Measurements from ENCODE around the gene TATDN3.
A peak's percentile ranks its signal among the peaks of the same experiment; 100 is the strongest.
"Not testable (repeated sequence)": the region's sequence is repeated elsewhere in the genome, so short reads cannot be mapped to it uniquely, and the experiment has no call there.

TATDN3 gene

GRCh38 chr1:212774584-212774983 is 17.1 kb upstream of the TATDN3 start:
- H3K4me1 ChIP-seq (ENCODE audit: low read length), result peaks cover 10% of the 10 kb centered on the region
- H3K36me3 ChIP-seq (replicated peaks; ENCODE audit: low read depth, low read length), result peaks cover 43% of the 10 kb centered on the region
- H3K27ac ChIP-seq (ENCODE audit: low read length), result no peak overlapping the region
- H3K27me3 ChIP-seq (ENCODE audit: low read depth, low read length), result no peaks in the 10 kb centered on the region
- 0 out of 2 replicates have a peak overlapping the region, but pooled peaks have one; percentile 1 for H3K4me2 ChIP-seq (ENCODE audit: low read length)
- H3K4me3 ChIP-seq (ENCODE audit: low read length), result no peak overlapping the region
- peaks cover 3% of the 10 kb centered on the region; the same call in 1 of the 2 replicates for H3K9me3 ChIP-seq (ENCODE audit: insufficient read depth, low read length)
- no peak for TF ChIP-seq EZH2phosphoT487 (IDR thresholded peaks at IDR 0.05; ENCODE audit: low read depth)
- TF ChIP-seq, protein P1, sequence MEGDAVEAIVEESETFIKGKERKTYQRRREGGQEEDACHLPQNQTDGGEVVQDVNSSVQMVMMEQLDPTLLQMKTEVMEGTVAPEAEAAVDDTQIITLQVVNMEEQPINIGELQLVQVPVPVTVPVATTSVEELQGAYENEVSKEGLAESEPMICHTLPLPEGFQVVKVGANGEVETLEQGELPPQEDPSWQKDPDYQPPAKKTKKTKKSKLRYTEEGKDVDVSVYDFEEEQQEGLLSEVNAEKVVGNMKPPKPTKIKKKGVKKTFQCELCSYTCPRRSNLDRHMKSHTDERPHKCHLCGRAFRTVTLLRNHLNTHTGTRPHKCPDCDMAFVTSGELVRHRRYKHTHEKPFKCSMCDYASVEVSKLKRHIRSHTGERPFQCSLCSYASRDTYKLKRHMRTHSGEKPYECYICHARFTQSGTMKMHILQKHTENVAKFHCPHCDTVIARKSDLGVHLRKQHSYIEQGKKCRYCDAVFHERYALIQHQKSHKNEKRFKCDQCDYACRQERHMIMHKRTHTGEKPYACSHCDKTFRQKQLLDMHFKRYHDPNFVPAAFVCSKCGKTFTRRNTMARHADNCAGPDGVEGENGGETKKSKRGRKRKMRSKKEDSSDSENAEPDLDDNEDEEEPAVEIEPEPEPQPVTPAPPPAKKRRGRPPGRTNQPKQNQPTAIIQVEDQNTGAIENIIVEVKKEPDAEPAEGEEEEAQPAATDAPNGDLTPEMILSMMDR (IDR thresholded peaks at IDR 0.05; ENCODE audit: low read depth, low read length), result no peak
- peaks cover 3% of the 10 kb centered on the region; the same call in 1 of the 2 replicates for H4K20me1 ChIP-seq (ENCODE audit: insufficient read depth, low read length)
- H3K9ac ChIP-seq (ENCODE audit: low read length), result no peak overlapping the region
- H2AFZ ChIP-seq (ENCODE audit: low read depth, low read length), result no peak overlapping the region
- H3K79me2 ChIP-seq (ENCODE audit: low read length), result peaks cover 32% of the 10 kb centered on the region

DNA sequence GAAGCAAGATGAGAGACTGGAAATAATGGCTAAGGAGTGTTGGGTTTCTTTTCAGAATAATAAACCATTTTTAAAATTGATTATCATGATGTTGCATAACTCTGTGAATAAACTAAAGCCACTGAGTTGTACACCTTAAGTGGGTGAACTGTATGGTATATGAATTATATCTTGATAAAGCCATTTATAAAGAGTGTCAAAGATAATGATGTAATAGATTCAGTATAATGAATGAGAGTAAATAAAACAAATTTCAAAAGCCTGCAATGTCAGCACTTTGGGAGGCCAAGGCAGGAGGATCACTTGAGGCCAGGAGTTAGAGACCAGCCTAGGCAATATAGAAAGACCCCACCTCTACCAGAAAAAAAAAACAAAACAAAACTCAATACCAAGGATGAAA is 16.5 kb upstream of the TATDN3 start:
- H3K4me1 ChIP-seq (ENCODE audit: low read length), result peaks cover 10% of the 10 kb centered on the region
- H3K4me3 ChIP-seq (ENCODE audit: low read length), result no peak overlapping the region
- peaks cover 3% of the 10 kb centered on the region; the same call in 1 of the 2 replicates for H4K20me1 ChIP-seq (ENCODE audit: insufficient read depth, low read length)
- H3K9ac ChIP-seq (ENCODE audit: low read length), result no peak overlapping the region
- no peak overlapping the region for H2AFZ ChIP-seq (ENCODE audit: low read depth, low read length)
- TF ChIP-seq, protein P1 (IDR thresholded peaks at IDR 0.05; ENCODE audit: low read depth, low read length), result no peak
- TF ChIP-seq EZH2phosphoT487 (IDR thresholded peaks at IDR 0.05; ENCODE audit: low read depth), result no peak
- no peak overlapping the region for H3K27ac ChIP-seq (ENCODE audit: low read length)
- H3K79me2 ChIP-seq (ENCODE audit: low read length), result peaks cover 26% of the 10 kb centered on the region
- no peaks in the 10 kb centered on the region for H3K27me3 ChIP-seq (ENCODE audit: low read depth, low read length)
- H3K36me3 ChIP-seq (replicated peaks; ENCODE audit: low read depth, low read length), result peaks cover 36% of the 10 kb centered on the region
- H3K4me2 ChIP-seq (ENCODE audit: low read length), result no peak overlapping the region
- no peaks in the 10 kb centered on the region; the same call in 1 of the 2 replicates for H3K9me3 ChIP-seq (ENCODE audit: insufficient read depth, low read length)

GRCh38 chr1:212777151-212777550 is 14.5 kb upstream of the TATDN3 start:
- no peak overlapping the region for H3K9ac ChIP-seq (ENCODE audit: low read length)
- H3K79me2 ChIP-seq (ENCODE audit: low read length), result peaks cover 15% of the 10 kb centered on the region; the same call in 1 of the 2 replicates
- H3K27me3 ChIP-seq (ENCODE audit: low read depth, low read length), result no peaks in the 10 kb centered on the region
- no peak overlapping the region for H3K27ac ChIP-seq (ENCODE audit: low read length)
- no peak overlapping the region for H2AFZ ChIP-seq (ENCODE audit: low read depth, low read length)
- TF ChIP-seq, protein P1 (IDR thresholded peaks at IDR 0.05; ENCODE audit: low read depth, low read length), result no peak
- no peak for TF ChIP-seq EZH2phosphoT487 (IDR thresholded peaks at IDR 0.05; ENCODE audit: low read depth)
- H4K20me1 ChIP-seq (ENCODE audit: insufficient read depth, low read length), result peaks cover 7% of the 10 kb centered on the region; the same call in 1 of the 2 replicates
- H3K9me3 ChIP-seq (ENCODE audit: insufficient read depth, low read length), result no peaks in the 10 kb centered on the region
- no peak overlapping the region for H3K4me3 ChIP-seq (ENCODE audit: low read length)
- peaks cover 20% of the 10 kb centered on the region for H3K4me1 ChIP-seq (ENCODE audit: low read length)
- no peak overlapping the region for H3K4me2 ChIP-seq (ENCODE audit: low read length)
- peaks cover 34% of the 10 kb centered on the region for H3K36me3 ChIP-seq (replicated peaks; ENCODE audit: low read depth, low read length)

DNA sequence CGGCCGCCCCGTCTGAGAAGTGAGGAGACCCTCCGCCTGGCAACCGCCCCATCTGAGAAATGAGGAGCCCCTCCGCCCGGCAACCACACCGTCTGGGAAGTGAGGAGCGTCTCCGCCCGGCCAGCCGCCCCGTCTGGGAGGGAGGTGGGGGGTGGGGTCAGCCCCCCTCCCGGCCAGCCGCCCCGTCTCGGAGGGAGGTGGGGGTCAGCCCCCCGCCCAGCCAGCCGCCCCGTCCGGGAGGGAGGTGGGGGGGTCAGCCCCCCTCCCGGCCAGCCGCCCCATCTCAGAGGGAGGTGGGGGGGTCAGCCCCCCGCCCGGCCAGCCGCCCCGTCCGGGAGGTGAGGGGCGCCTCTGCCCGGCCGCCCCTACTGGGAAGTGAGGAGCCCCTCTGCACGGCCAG is 12.6 kb upstream of the TATDN3 start:
- H4K20me1 ChIP-seq (ENCODE audit: insufficient read depth, low read length); H3K9ac ChIP-seq (ENCODE audit: low read length); H3K27ac ChIP-seq (ENCODE audit: low read length); H3K9me3 ChIP-seq (ENCODE audit: insufficient read depth, low read length); H3K79me2 ChIP-seq (ENCODE audit: low read length); H2AFZ ChIP-seq (ENCODE audit: low read depth, low read length); H3K4me2 ChIP-seq (ENCODE audit: low read length); H3K4me3 ChIP-seq (ENCODE audit: low read length); H3K27me3 ChIP-seq (ENCODE audit: low read depth, low read length): not testable (repeated sequence)
- Histone ChIP-seq H3K36me3 (replicated peaks; ENCODE audit: low read depth, low read length) (peaks cover 36% of the 10 kb centered on the region), H3K4me1 (ENCODE audit: low read length) (peaks cover 24% of the 10 kb centered on the region)
